Ishikawa (cell line): ENCODE data around the gene IHH.

Source experiments
- CEBPB ChIP-seq: IDR thresholded peaks from 2 replicates; pipeline ENCODE4 v1.6.1; 2012
- CREB1 ChIP-seq: IDR thresholded peaks from 2 replicates; pipeline ENCODE4 v1.6.1; 2012; ENCODE audit warnings: low read depth
- EGR1 ChIP-seq: IDR thresholded peaks from 2 replicates; pipeline ENCODE4 v1.6.1; 2012
- EP300 ChIP-seq: IDR thresholded peaks from 2 replicates; pipeline ENCODE4 v1.6.1; 2012; ENCODE audit warnings: borderline replicate concordance
- FOXM1 ChIP-seq: IDR thresholded peaks from 2 replicates; pipeline ENCODE4 v1.6.1; 2012; ENCODE audit warnings: low read depth, borderline replicate concordance
- MAX ChIP-seq: IDR thresholded peaks from 2 replicates; pipeline ENCODE4 v1.6.1; 2012
- NFIC ChIP-seq: IDR thresholded peaks from 2 replicates; pipeline ENCODE4 v1.6.1; 2012
- RAD21 ChIP-seq: IDR thresholded peaks from 2 replicates; pipeline ENCODE4 v1.6.1; 2012; ENCODE audit warnings: low read depth
- REST ChIP-seq: IDR thresholded peaks from 2 replicates; pipeline ENCODE4 v1.6.1; 2012; ENCODE audit warnings: low read depth, mild to moderate bottlenecking
- TAF1 ChIP-seq: IDR thresholded peaks from 2 replicates; pipeline ENCODE4 v1.6.1; 2012; ENCODE audit warnings: low read depth, mild to moderate bottlenecking
- TCF12 ChIP-seq: IDR thresholded peaks from 2 replicates; pipeline ENCODE4 v1.6.1; 2012; ENCODE audit warnings: low read depth
- TEAD4 ChIP-seq: IDR thresholded peaks from 2 replicates; pipeline ENCODE4 v1.6.1; 2012
- USF1 ChIP-seq: IDR thresholded peaks from 2 replicates; pipeline ENCODE4 v1.6.1; 2012
- YY1 ChIP-seq: IDR thresholded peaks from 2 replicates; pipeline ENCODE4 v1.6.1; 2012; ENCODE audit warnings: low read depth
- ZBTB7A ChIP-seq: IDR thresholded peaks from 2 replicates; pipeline ENCODE4 v1.6.1; 2012; ENCODE audit warnings: low read depth

Gene IHH

GRCh38 chr2:219034823-219035222, 25.9 kb downstream of the IHH start:
- TF ChIP-seq ZBTB7A: no peak
- no peak for TF ChIP-seq NFIC
- TF ChIP-seq FOXM1: no peak
- no peak for TF ChIP-seq TAF1
- no peak for TF ChIP-seq TEAD4
- TF ChIP-seq MAX: no peak
- no peak for TF ChIP-seq RAD21
- TF ChIP-seq CEBPB: no peak
- no peak for TF ChIP-seq REST
- no peak for TF ChIP-seq EP300
- no peak for TF ChIP-seq CREB1
- no peak for TF ChIP-seq EGR1
- TF ChIP-seq USF1: no peak
- no peak for TF ChIP-seq YY1
- no peak for TF ChIP-seq TCF12

GRCh38 chr2:219032051-219032745, 28.5 kb downstream of the IHH start:
- TF ChIP-seq EP300 (no peak), YY1 (no peak), REST (no peak), CREB1 (no peak), FOXM1 (no peak), MAX (no peak), TAF1 (no peak), TEAD4 (no peak), USF1 (no peak), NFIC (no peak), CEBPB (no peak), ZBTB7A (no peak), RAD21 (no peak), TCF12 (no peak)

- TF ChIP-seq TAF1 (no peak), ZBTB7A (no peak), EP300 (no peak), TEAD4 (no peak), MAX (no peak), NFIC (no peak), CEBPB (no peak), EGR1 (no peak), YY1 (no peak), CREB1 (no peak), TCF12 (no peak), RAD21 (no peak), USF1 (no peak), REST (no peak), FOXM1 (no peak)
These were observed 29.5 kb downstream of the IHH start for GRCh38 chr2:219031005-219031738.
